22Rv1 (cell line): ENCODE measurements around the gene SIRT7.

Source experiments
- CTCF ChIP-seq: fragments of 450-650 bp; IDR thresholded peaks from 2 replicates; pipeline ENCODE4 v1.5.1; 2017; ENCODE audit warnings: mild to moderate bottlenecking
- ZFX ChIP-seq: fragments of 450-650 bp; IDR thresholded peaks from 2 replicates; pipeline ENCODE4 v1.6.1; 2017; ENCODE audit warnings: antibody characterized with exemption, borderline replicate concordance

- TF ChIP-seq CTCF: no peak
- TF ChIP-seq ZFX: no peak
These were observed 5.3 kb downstream of the SIRT7 start for GRCh38 chr17:81912441-81913309.
